SK-N-SH (cell line): ENCODE data around the gene DMP1.

ENCODE experiments used
- EP300 ChIP-seq, 2 experiments: IDR thresholded peaks; 2 replicates each; pipeline versions ENCODE4 v1.4.0 to v1.6.1; 2012; ENCODE audit warnings: borderline replicate concordance in 1 of 2, low read depth in 1 of 2, low read length in 1 of 2
- MAX ChIP-seq: IDR thresholded peaks from 2 replicates; pipeline ENCODE4 v1.4.0; 2012; ENCODE audit warnings: low read depth
- MXI1 ChIP-seq: IDR thresholded peaks from 2 replicates; pipeline ENCODE4 v1.6.1; 2012; ENCODE audit warnings: mild to moderate bottlenecking, low read depth, low read length, improper control_type of control experiment
- NFIC ChIP-seq: IDR thresholded peaks from 2 replicates; pipeline ENCODE4 v1.4.0; 2012; ENCODE audit warnings: borderline replicate concordance
- PBX3 ChIP-seq: IDR thresholded peaks from 2 replicates; pipeline ENCODE4; 2012
- POLR2AphosphoS5 ChIP-seq: IDR thresholded peaks from 2 replicates; pipeline ENCODE4 v1.6.1; 2012; ENCODE audit warnings: low read depth, low read length
- RFX5 ChIP-seq: IDR thresholded peaks from 2 replicates; pipeline ENCODE4 v1.6.1; 2012; ENCODE audit warnings: mild to moderate bottlenecking, improper control_type of control experiment, low read length
- SIN3A ChIP-seq: IDR thresholded peaks from 2 replicates; pipeline ENCODE4 v1.6.1; 2012; ENCODE audit warnings: low read depth, mild to moderate bottlenecking, low read length, moderate library complexity, borderline replicate concordance
- SMC3 ChIP-seq: IDR thresholded peaks from 2 replicates; pipeline ENCODE4 v1.6.1; 2012; ENCODE audit warnings: low read depth, low read length, improper control_type of control experiment
- TAF1 ChIP-seq: IDR thresholded peaks from 2 replicates; pipeline ENCODE4 v1.6.1; 2012; ENCODE audit warnings: low read depth, mild to moderate bottlenecking, low read length, moderate library complexity, borderline replicate concordance
- YY1 ChIP-seq: IDR thresholded peaks from 2 replicates; pipeline ENCODE4 v1.4.0; 2012; ENCODE audit warnings: low read depth, mild to moderate bottlenecking
- TF ChIP-seq, protein P1 (sequence below): fragments of 150-350 bp; IDR thresholded peaks from 2 replicates; pipeline ENCODE4 v1.6.1; 2017; ENCODE audit warnings: antibody characterized with exemption, low read length, low read depth, borderline replicate concordance
- TF ChIP-seq, protein P2 (sequence below): fragments of 200-600 bp; sonication (generic); IDR thresholded peaks from 2 replicates; pipeline ENCODE4 v1.6.1; 2017; ENCODE audit warnings: antibody characterized with exemption, mild to moderate bottlenecking, moderate library complexity

DNA sequence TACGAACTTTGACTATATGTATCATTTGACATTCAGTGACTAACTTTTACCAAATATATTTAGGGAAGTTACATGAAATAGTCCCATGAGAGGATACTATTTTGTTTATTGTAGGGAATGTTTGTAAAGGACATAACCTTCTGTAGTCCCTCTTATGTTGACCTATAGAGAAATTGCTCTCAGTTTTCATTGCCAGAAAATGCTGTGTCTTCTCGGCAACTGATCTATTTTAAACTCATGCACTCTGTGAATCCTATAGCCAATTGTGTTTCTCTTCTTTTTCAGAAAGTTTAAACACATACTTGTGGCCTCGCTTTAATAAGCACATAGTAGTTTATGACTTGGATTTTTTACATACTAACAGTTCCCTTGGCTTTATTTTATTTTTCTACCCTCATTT is 38.2 kb downstream of the DMP1 start:
- TF ChIP-seq TAF1 = no peak
- TF ChIP-seq, protein P1, sequence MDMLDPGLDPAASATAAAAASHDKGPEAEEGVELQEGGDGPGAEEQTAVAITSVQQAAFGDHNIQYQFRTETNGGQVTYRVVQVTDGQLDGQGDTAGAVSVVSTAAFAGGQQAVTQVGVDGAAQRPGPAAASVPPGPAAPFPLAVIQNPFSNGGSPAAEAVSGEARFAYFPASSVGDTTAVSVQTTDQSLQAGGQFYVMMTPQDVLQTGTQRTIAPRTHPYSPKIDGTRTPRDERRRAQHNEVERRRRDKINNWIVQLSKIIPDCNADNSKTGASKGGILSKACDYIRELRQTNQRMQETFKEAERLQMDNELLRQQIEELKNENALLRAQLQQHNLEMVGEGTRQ = no peak
- TF ChIP-seq, protein P2, sequence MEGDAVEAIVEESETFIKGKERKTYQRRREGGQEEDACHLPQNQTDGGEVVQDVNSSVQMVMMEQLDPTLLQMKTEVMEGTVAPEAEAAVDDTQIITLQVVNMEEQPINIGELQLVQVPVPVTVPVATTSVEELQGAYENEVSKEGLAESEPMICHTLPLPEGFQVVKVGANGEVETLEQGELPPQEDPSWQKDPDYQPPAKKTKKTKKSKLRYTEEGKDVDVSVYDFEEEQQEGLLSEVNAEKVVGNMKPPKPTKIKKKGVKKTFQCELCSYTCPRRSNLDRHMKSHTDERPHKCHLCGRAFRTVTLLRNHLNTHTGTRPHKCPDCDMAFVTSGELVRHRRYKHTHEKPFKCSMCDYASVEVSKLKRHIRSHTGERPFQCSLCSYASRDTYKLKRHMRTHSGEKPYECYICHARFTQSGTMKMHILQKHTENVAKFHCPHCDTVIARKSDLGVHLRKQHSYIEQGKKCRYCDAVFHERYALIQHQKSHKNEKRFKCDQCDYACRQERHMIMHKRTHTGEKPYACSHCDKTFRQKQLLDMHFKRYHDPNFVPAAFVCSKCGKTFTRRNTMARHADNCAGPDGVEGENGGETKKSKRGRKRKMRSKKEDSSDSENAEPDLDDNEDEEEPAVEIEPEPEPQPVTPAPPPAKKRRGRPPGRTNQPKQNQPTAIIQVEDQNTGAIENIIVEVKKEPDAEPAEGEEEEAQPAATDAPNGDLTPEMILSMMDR = no peak
- TF ChIP-seq MXI1 = no peak
- TF ChIP-seq EP300 (IDR thresholded peaks at IDR 0.05; ENCODE audit: borderline replicate concordance in 1 of 2, low read depth in 1 of 2, low read length in 1 of 2) = no peak
- no peak for TF ChIP-seq NFIC
- TF ChIP-seq MAX = no peak
- TF ChIP-seq PBX3 = no peak
- TF ChIP-seq SMC3 = no peak
- TF ChIP-seq RFX5 = no peak
- no peak for TF ChIP-seq POLR2AphosphoS5
- TF ChIP-seq YY1 = no peak
- no peak for TF ChIP-seq SIN3A
